ENCODE measurements around the gene PRRC2B.
A peak's percentile ranks its signal among the peaks of the same experiment; 100 is the strongest.

PRRC2B gene

GRCh38 chr9:131419026-131419614, 25.2 kb downstream of the PRRC2B start:
- Histone ChIP-seq H3K4me1 (ENCODE audit: control insufficient read depth in 5 of 5, insufficient read depth in 5 of 5, low read length in 5 of 5) (peaks cover 28 to 76% (median 71%) of the 10 kb centered on the region in 5 donors), H3K36me3 (ENCODE audit: control insufficient read depth in 5 of 5, insufficient read depth in 5 of 5, low read length in 5 of 5) (peaks cover 0 to 4% (median 0%) of the 10 kb centered on the region in 5 donors), H3K4me3 (ENCODE audit: low read depth in 1 of 5, low read length in 5 of 5) (no peak overlapping the region), H3K27me3 (ENCODE audit: control insufficient read depth in 5 of 5, insufficient read depth in 4 of 5, low read length in 5 of 5) (no peaks in the 10 kb centered on the region), H3K9me3 (ENCODE audit: control insufficient read depth in 5 of 5, low read length in 5 of 5) (no peaks in the 10 kb centered on the region), H3K9ac (ENCODE audit: low read length in 5 of 5) (no peak overlapping the region), H3K27ac (ENCODE audit: low read depth, low read length) (peak overlapping the region; percentile 63)

GRCh38 chr9:131419716-131420115, 25.8 kb downstream of the PRRC2B start:
- H3K27me3 ChIP-seq (ENCODE audit: control insufficient read depth in 5 of 5, insufficient read depth in 4 of 5, low read length in 5 of 5), result no peaks in the 10 kb centered on the region
- H3K9me3 ChIP-seq (ENCODE audit: control insufficient read depth in 5 of 5, low read length in 5 of 5), result no peaks in the 10 kb centered on the region
- H3K9ac ChIP-seq (ENCODE audit: low read length in 5 of 5), result peak overlapping the region in 1 of 5 donors; percentile 7
- peak overlapping the region; percentile 63 for H3K27ac ChIP-seq (ENCODE audit: low read depth, low read length)
- no peak overlapping the region for H3K4me3 ChIP-seq (ENCODE audit: low read depth in 1 of 5, low read length in 5 of 5)
- H3K36me3 ChIP-seq (ENCODE audit: control insufficient read depth in 5 of 5, insufficient read depth in 5 of 5, low read length in 5 of 5), result peaks cover 0 to 4% (median 0%) of the 10 kb centered on the region in 5 donors
- peaks cover 28 to 81% (median 74%) of the 10 kb centered on the region in 5 donors for H3K4me1 ChIP-seq (ENCODE audit: control insufficient read depth in 5 of 5, insufficient read depth in 5 of 5, low read length in 5 of 5)

- Histone ChIP-seq H3K4me1 (ENCODE audit: control insufficient read depth in 5 of 5, insufficient read depth in 5 of 5, low read length in 5 of 5) (peaks cover 28 to 82% (median 68%) of the 10 kb centered on the region in 5 donors), H3K36me3 (ENCODE audit: control insufficient read depth in 5 of 5, insufficient read depth in 5 of 5, low read length in 5 of 5) (peaks cover 0 to 4% (median 0%) of the 10 kb centered on the region in 5 donors), H3K27ac (ENCODE audit: low read depth, low read length) (peak overlapping the region; percentile 63), H3K9ac (ENCODE audit: low read length in 5 of 5) (peak overlapping the region in 2 of 5 donors; percentile 21 to 39), H3K9me3 (ENCODE audit: control insufficient read depth in 5 of 5, low read length in 5 of 5) (no peaks in the 10 kb centered on the region), H3K4me3 (ENCODE audit: low read depth in 1 of 5, low read length in 5 of 5) (peak overlapping the region in 1 of 5 donors; percentile 18), H3K27me3 (ENCODE audit: control insufficient read depth in 5 of 5, insufficient read depth in 4 of 5, low read length in 5 of 5) (no peaks in the 10 kb centered on the region)
These were observed 27.2 kb downstream of the PRRC2B start for GRCh38 chr9:131420980-131421624.

GRCh38 chr9:131421691-131422090, 27.8 kb downstream of the PRRC2B start:
- Histone ChIP-seq H3K9me3 (ENCODE audit: control insufficient read depth in 5 of 5, low read length in 5 of 5) (no peaks in the 10 kb centered on the region), H3K4me1 (ENCODE audit: control insufficient read depth in 5 of 5, insufficient read depth in 5 of 5, low read length in 5 of 5) (peaks cover 30 to 87% (median 73%) of the 10 kb centered on the region in 5 donors), H3K36me3 (ENCODE audit: control insufficient read depth in 5 of 5, insufficient read depth in 5 of 5, low read length in 5 of 5) (peaks cover 0 to 4% (median 0%) of the 10 kb centered on the region in 5 donors), H3K9ac (ENCODE audit: low read length in 5 of 5) (peak overlapping the region in 2 of 5 donors; percentile 21 to 39), H3K4me3 (ENCODE audit: low read depth in 1 of 5, low read length in 5 of 5) (no peak overlapping the region), H3K27me3 (ENCODE audit: control insufficient read depth in 5 of 5, insufficient read depth in 4 of 5, low read length in 5 of 5) (no peaks in the 10 kb centered on the region), H3K27ac (ENCODE audit: low read depth, low read length) (peak overlapping the region; percentile 63)

- H3K9ac ChIP-seq (ENCODE audit: low read length in 5 of 5), result no peak overlapping the region
- H3K4me1 ChIP-seq (ENCODE audit: control insufficient read depth in 5 of 5, insufficient read depth in 5 of 5, low read length in 5 of 5), result peaks cover 30 to 86% (median 76%) of the 10 kb centered on the region in 5 donors
- no peaks in the 10 kb centered on the region for H3K9me3 ChIP-seq (ENCODE audit: control insufficient read depth in 5 of 5, low read length in 5 of 5)
- no peak overlapping the region for H3K4me3 ChIP-seq (ENCODE audit: low read depth in 1 of 5, low read length in 5 of 5)
- no peaks in the 10 kb centered on the region for H3K27me3 ChIP-seq (ENCODE audit: control insufficient read depth in 5 of 5, insufficient read depth in 4 of 5, low read length in 5 of 5)
- H3K27ac ChIP-seq (ENCODE audit: low read depth, low read length), result peak overlapping the region; percentile 57
- peaks cover 0 to 4% (median 0%) of the 10 kb centered on the region in 5 donors for H3K36me3 ChIP-seq (ENCODE audit: control insufficient read depth in 5 of 5, insufficient read depth in 5 of 5, low read length in 5 of 5)
These were observed 28.4 kb downstream of the PRRC2B start for GRCh38 chr9:131422241-131422792.

GRCh38 chr9:131423171-131423581, 29.3 kb downstream of the PRRC2B start:
- Histone ChIP-seq H3K9ac (ENCODE audit: low read length in 5 of 5) (peak overlapping the region in 4 of 5 donors; percentile 26 to 42 (median 31)), H3K4me3 (ENCODE audit: low read depth in 1 of 5, low read length in 5 of 5) (peak overlapping the region in 2 of 5 donors; percentile 25 to 26), H3K9me3 (ENCODE audit: control insufficient read depth in 5 of 5, low read length in 5 of 5) (no peaks in the 10 kb centered on the region), H3K36me3 (ENCODE audit: control insufficient read depth in 5 of 5, insufficient read depth in 5 of 5, low read length in 5 of 5) (peaks cover 0 to 4% (median 0%) of the 10 kb centered on the region in 5 donors), H3K27ac (ENCODE audit: low read depth, low read length) (peak overlapping the region; percentile 57), H3K27me3 (ENCODE audit: control insufficient read depth in 5 of 5, insufficient read depth in 4 of 5, low read length in 5 of 5) (no peaks in the 10 kb centered on the region), H3K4me1 (ENCODE audit: control insufficient read depth in 5 of 5, insufficient read depth in 5 of 5, low read length in 5 of 5) (peaks cover 24 to 78% (median 67%) of the 10 kb centered on the region in 5 donors)

- Histone ChIP-seq H3K4me3 (ENCODE audit: low read depth in 1 of 5, low read length in 5 of 5) (no peak overlapping the region), H3K4me1 (ENCODE audit: control insufficient read depth in 5 of 5, insufficient read depth in 5 of 5, low read length in 5 of 5) (peaks cover 17 to 59% (median 49%) of the 10 kb centered on the region in 5 donors), H3K9me3 (ENCODE audit: control insufficient read depth in 5 of 5, low read length in 5 of 5) (no peaks in the 10 kb centered on the region), H3K9ac (ENCODE audit: low read length in 5 of 5) (no peak overlapping the region), H3K27ac (ENCODE audit: low read depth, low read length) (peak overlapping the region; percentile 40), H3K36me3 (ENCODE audit: control insufficient read depth in 5 of 5, insufficient read depth in 5 of 5, low read length in 5 of 5) (peaks cover 0 to 6% (median 3%) of the 10 kb centered on the region in 5 donors), H3K27me3 (ENCODE audit: control insufficient read depth in 5 of 5, insufficient read depth in 4 of 5, low read length in 5 of 5) (no peaks in the 10 kb centered on the region)
These were observed 32.7 kb downstream of the PRRC2B start for GRCh38 chr9:131426545-131426944.

GRCh38 chr9:131429121-131430012, 35.5 kb downstream of the PRRC2B start:
- H3K9me3 ChIP-seq (ENCODE audit: control insufficient read depth in 5 of 5, low read length in 5 of 5), result no peaks in the 10 kb centered on the region
- peak overlapping the region; percentile 29 for H3K27ac ChIP-seq (ENCODE audit: low read depth, low read length)
- peaks cover 7 to 45% (median 33%) of the 10 kb centered on the region in 5 donors for H3K4me1 ChIP-seq (ENCODE audit: control insufficient read depth in 5 of 5, insufficient read depth in 5 of 5, low read length in 5 of 5)
- H3K9ac ChIP-seq (ENCODE audit: low read length in 5 of 5), result peak overlapping the region in 1 of 5 donors; percentile 1
- H3K36me3 ChIP-seq (ENCODE audit: control insufficient read depth in 5 of 5, insufficient read depth in 5 of 5, low read length in 5 of 5), result peaks cover 0 to 32% (median 28%) of the 10 kb centered on the region in 5 donors
- no peaks in the 10 kb centered on the region for H3K27me3 ChIP-seq (ENCODE audit: control insufficient read depth in 5 of 5, insufficient read depth in 4 of 5, low read length in 5 of 5)
- no peak overlapping the region for H3K4me3 ChIP-seq (ENCODE audit: low read depth in 1 of 5, low read length in 5 of 5)

- Histone ChIP-seq H3K4me1 (ENCODE audit: control insufficient read depth in 5 of 5, insufficient read depth in 5 of 5, low read length in 5 of 5) (peaks cover 5 to 41% (median 28%) of the 10 kb centered on the region in 5 donors), H3K36me3 (ENCODE audit: control insufficient read depth in 5 of 5, insufficient read depth in 5 of 5, low read length in 5 of 5) (peaks cover 2 to 48% (median 40%) of the 10 kb centered on the region in 5 donors), H3K27ac (ENCODE audit: low read depth, low read length) (peak overlapping the region; percentile 41), H3K9me3 (ENCODE audit: control insufficient read depth in 5 of 5, low read length in 5 of 5) (no peaks in the 10 kb centered on the region), H3K27me3 (ENCODE audit: control insufficient read depth in 5 of 5, insufficient read depth in 4 of 5, low read length in 5 of 5) (no peaks in the 10 kb centered on the region), H3K9ac (ENCODE audit: low read length in 5 of 5) (no peak overlapping the region), H3K4me3 (ENCODE audit: low read depth in 1 of 5, low read length in 5 of 5) (no peak overlapping the region)
These were observed 38.2 kb downstream of the PRRC2B start for GRCh38 chr9:131432050-131432449.

All from subcutaneous abdominal adipose tissue (tissue), 5 donors.